Osteocyte (in vitro differentiated cells): ENCODE results near the gene FOXD1. TPM values are rescaled to one million over a fixed set of nuclear protein-coding genes. Genes with fewer than 3 reads are reported as not detected.
"Not testable (repeated sequence)": the region's sequence is repeated elsewhere in the genome, so short reads cannot be mapped to it uniquely, and the experiment has no call there.

ENCODE experiments used
- DNase-seq: peaks from one replicate; pipeline ENCODE4 v3.0.0; 2021; ENCODE audit warnings: mixed read lengths; ENCODE audit not compliant: unreplicated experiment; ENCODE audit errors: extremely low spot score
- H3K27ac Mint-ChIP-seq: one replicate; pipeline ENCODE4 v1.8.0; 2021; ENCODE audit warnings: mild to moderate bottlenecking, mixed read lengths; ENCODE audit not compliant: unreplicated experiment
- H3K27me3 Mint-ChIP-seq: one replicate; pipeline ENCODE4 v1.8.0; 2021; ENCODE audit warnings: mixed read lengths; ENCODE audit not compliant: unreplicated experiment
- H3K36me3 Mint-ChIP-seq: one replicate; pipeline ENCODE4 v1.8.0; 2021; ENCODE audit warnings: mixed read lengths; ENCODE audit not compliant: unreplicated experiment
- H3K4me1 Mint-ChIP-seq: one replicate; pipeline ENCODE4 v1.8.0; 2021; ENCODE audit warnings: mixed read lengths; ENCODE audit not compliant: unreplicated experiment
- H3K4me3 Mint-ChIP-seq: one replicate; pipeline ENCODE4 v1.8.0; 2021; ENCODE audit warnings: mild to moderate bottlenecking, moderate library complexity, mixed read lengths; ENCODE audit not compliant: unreplicated experiment
- H3K9me3 Mint-ChIP-seq: one replicate; pipeline ENCODE4 v1.8.0; 2021; ENCODE audit warnings: mixed read lengths; ENCODE audit not compliant: unreplicated experiment
- CTCF ChIP-seq: fragments of 200-600 bp; sonication (generic); IDR thresholded peaks from 2 replicates; pipeline ENCODE4 v1.5.0; 2021; ENCODE audit warnings: antibody characterized with exemption, mild to moderate bottlenecking, moderate library complexity
- total RNA-seq: library from RNA; stranded (reverse); gene quantifications from 2 replicates; pipeline ENCODE4 v1.2.1, GENCODE V29; 2021

FOXD1 gene
- total RNA-seq, 1 donor from 2014 or later: 64.1 TPM

- no peak overlapping the region for H3K4me3 Mint-ChIP-seq
- H3K27me3 Mint-ChIP-seq: peaks cover 21% of the 10 kb centered on the region
- no peak for TF ChIP-seq CTCF
- peak; percentile 11 for DNase-seq
- no peak overlapping the region for H3K27ac Mint-ChIP-seq
- no peaks in the 10 kb centered on the region for H3K9me3 Mint-ChIP-seq
- peaks cover 9% of the 10 kb centered on the region for H3K4me1 Mint-ChIP-seq
- no peaks in the 10 kb centered on the region for H3K36me3 Mint-ChIP-seq
Observed at GRCh38 chr5:73464016-73464745, 15.6 kb upstream of the FOXD1 start.

GRCh38 chr5:73460133-73460532 lies 11.6 kb upstream of the FOXD1 start:
- TF ChIP-seq CTCF: no peak
- Mint-ChIP-seq H3K27me3 (peaks cover 9% of the 10 kb centered on the region), H3K9me3 (no peaks in the 10 kb centered on the region)

GRCh38 chr5:73459366-73459765 lies 10.8 kb upstream of the FOXD1 start:
- Mint-ChIP-seq H3K27me3 (peaks cover 6% of the 10 kb centered on the region), H3K4me3 (no peak overlapping the region), H3K36me3 (no peaks in the 10 kb centered on the region), H3K4me1 (peaks cover 9% of the 10 kb centered on the region), H3K27ac (peak overlapping the region; percentile 27), H3K9me3 (no peaks in the 10 kb centered on the region)
- TF ChIP-seq CTCF: no peak
- no peak for DNase-seq

More at GRCh38 chr5:73460133-73460532, 11.6 kb upstream of the FOXD1 start:
- Mint-ChIP-seq H3K4me3 (no peak overlapping the region), H3K36me3 (no peaks in the 10 kb centered on the region), H3K4me1 (peaks cover 9% of the 10 kb centered on the region), H3K27ac (no peak overlapping the region)
- DNase-seq: peak; percentile 13

GRCh38 chr5:73456462-73456861 lies 7.9 kb upstream of the FOXD1 start:
- H3K9me3 Mint-ChIP-seq, H3K27ac Mint-ChIP-seq, H3K4me3 Mint-ChIP-seq, H3K36me3 Mint-ChIP-seq, H3K4me1 Mint-ChIP-seq, DNase-seq: not testable (repeated sequence)
- H3K27me3 Mint-ChIP-seq: peaks cover 28% of the 10 kb centered on the region

- Mint-ChIP-seq H3K4me1 (peaks cover 17% of the 10 kb centered on the region), H3K36me3 (no peaks in the 10 kb centered on the region), H3K9me3 (no peaks in the 10 kb centered on the region), H3K27me3 (peaks cover 42% of the 10 kb centered on the region), H3K27ac (no peak overlapping the region), H3K4me3 (no peak overlapping the region)
- no peak for DNase-seq
- peak; percentile 81 for TF ChIP-seq CTCF
Observed at GRCh38 chr5:73454379-73455036, 5.9 kb upstream of the FOXD1 start.
